AG10803 (cell line): ENCODE results near the gene FANCE.
"Not testable (repeated sequence)": the region's sequence is repeated elsewhere in the genome, so short reads cannot be mapped to it uniquely, and the experiment has no call there.

Experiments
- DNase-seq: peaks from one replicate; pipeline ENCODE4 v3.0.0; 2010; ENCODE audit warnings: low read depth
- H3K4me3 ChIP-seq: 2 replicates; pipeline ENCODE4 v1.5.1; 2011; ENCODE audit warnings: mild to moderate bottlenecking, low read length, control low read depth
- TF ChIP-seq, protein P1 (sequence below): conservative IDR thresholded peaks from 2 replicates; pipeline ENCODE4 v1.5.1; 2011; ENCODE audit warnings: mild to moderate bottlenecking, low read length, control low read depth, inconsistent platforms

The FANCE gene

DNA sequence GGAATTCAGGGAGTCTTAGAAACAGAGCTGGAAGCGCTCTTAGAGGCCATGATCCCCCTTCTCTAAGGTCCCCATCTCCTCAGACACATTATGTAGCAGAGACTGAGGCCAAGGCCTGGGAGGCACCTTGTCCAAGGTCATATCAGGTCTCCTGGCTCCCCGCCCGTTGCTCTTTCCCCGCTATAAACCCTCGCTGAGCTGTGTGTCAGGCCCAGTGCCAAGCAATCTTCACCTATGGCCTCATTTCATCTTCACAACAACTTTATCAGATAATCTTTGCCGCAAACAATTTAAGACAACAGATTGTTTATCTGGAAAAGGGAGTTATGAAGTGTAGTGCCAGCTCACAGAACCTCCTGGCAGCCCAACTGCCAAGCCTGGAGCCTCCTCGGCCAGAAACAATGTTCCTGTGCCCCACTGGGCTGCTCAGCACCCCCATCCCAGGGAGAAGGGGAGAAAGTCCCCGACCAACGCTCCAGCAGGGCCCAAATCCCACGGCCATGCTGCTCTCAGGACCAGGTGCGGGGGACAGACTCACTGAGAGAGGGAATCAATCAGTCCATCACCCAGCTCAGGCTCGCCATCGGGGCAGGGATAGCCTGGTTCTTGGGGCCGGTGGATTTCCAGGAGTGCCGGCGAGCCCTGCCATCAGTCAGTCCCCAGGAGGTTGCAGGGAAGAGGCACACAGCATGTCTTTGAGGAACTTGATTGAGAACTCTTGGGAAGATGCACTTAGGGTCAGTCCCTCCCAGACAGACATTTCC, 16.9 kb upstream of the FANCE start:
- no peak overlapping the region for H3K4me3 ChIP-seq
- DNase-seq, result no peak
- TF ChIP-seq, protein P1, sequence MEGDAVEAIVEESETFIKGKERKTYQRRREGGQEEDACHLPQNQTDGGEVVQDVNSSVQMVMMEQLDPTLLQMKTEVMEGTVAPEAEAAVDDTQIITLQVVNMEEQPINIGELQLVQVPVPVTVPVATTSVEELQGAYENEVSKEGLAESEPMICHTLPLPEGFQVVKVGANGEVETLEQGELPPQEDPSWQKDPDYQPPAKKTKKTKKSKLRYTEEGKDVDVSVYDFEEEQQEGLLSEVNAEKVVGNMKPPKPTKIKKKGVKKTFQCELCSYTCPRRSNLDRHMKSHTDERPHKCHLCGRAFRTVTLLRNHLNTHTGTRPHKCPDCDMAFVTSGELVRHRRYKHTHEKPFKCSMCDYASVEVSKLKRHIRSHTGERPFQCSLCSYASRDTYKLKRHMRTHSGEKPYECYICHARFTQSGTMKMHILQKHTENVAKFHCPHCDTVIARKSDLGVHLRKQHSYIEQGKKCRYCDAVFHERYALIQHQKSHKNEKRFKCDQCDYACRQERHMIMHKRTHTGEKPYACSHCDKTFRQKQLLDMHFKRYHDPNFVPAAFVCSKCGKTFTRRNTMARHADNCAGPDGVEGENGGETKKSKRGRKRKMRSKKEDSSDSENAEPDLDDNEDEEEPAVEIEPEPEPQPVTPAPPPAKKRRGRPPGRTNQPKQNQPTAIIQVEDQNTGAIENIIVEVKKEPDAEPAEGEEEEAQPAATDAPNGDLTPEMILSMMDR, result no peak

DNA sequence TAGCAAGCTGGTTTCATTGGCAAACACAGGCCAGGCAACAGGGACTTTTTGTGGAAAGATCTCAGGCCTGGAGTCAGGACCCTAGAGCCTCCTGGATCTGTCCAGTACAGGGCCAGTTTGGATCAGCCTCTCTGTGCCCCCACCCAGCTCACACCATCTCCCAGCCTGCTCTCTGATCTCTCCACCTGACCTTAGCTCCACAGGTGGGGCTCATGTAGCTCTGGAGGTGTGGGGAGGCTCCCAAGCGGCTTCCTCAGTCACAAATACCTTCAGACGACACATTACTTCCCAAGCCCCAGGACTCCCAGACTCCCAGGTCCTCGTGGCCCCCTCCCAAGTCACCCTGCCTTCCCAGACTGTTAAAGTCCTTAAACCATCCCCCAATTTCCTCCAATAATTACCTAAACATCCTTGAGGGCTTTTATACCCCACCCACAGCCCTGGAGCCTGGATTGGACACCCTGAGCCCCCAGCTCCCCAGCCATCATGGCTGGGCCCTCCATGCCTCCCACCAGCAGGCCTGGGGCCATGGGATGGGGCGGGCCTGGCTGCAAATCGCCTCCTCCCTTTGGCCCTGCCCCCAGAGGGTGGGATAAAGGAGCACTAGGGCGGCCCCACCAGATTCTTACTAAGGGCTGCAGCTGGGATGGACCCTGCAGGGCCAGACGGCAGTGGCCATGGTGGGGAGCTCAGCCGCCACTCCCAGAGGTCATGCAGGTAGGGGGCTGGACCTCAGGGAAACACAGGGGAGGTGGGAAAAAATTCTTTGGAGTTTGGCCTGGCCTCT, 15.9 kb upstream of the FANCE start:
- TF ChIP-seq, protein P1, result no peak
- no peak for DNase-seq
- no peak overlapping the region for H3K4me3 ChIP-seq

DNA sequence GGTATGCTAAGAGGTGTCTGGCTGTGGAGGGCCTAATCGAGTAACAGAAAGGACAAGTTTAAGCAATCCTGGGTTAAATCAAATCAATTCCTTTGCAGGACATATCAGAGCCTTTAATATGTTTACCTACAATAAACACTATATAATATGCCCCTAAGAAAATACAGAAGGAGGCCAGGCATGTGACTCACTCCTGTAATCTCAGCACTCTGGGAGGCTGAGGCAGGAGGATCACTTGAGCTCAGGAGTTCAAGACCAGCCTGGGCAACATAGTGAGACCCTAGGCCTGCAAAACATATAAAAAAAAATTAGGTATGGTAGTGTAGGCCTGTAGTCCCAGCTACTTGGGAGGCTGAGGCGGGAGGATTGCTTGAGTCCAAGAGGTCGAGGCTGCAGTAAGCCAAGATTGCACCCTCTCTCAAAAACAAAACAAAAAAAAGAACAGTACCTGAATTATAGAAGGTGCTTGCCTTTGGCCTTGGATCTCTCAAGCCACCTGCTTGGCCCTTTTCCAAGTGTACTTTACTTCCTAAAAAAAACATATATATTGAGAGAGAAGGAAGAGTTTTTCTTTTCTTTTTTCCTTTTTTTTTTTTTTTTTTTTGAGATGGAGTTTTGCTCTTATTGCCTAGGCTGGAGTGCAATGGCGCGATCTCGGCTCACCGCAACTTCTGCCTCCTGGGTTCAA, 13.6 kb upstream of the FANCE start:
- not testable (repeated sequence) for H3K4me3 ChIP-seq, DNase-seq

DNA sequence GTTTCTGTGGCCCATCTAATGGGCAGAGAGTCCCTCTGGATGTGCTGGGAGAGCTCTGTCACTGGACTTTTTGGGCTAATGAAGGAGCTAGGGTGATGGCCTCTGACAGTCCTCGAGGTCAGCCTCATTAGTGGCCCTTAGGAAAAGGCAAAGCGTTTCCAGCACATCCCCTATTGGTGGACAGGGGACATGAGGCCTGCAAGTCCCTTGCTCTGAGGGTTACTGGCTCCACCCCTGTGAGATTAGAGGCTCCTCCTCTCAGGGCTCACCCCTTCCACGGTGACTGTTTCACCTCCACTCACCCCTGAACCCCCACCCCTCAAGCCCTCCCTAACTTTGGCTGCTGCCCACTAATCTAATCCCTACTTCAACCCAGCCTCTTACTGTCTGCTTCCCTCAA, 12.8 kb upstream of the FANCE start:
- TF ChIP-seq, protein P1, result no peak
- no peak for DNase-seq
- no peak overlapping the region for H3K4me3 ChIP-seq

DNA sequence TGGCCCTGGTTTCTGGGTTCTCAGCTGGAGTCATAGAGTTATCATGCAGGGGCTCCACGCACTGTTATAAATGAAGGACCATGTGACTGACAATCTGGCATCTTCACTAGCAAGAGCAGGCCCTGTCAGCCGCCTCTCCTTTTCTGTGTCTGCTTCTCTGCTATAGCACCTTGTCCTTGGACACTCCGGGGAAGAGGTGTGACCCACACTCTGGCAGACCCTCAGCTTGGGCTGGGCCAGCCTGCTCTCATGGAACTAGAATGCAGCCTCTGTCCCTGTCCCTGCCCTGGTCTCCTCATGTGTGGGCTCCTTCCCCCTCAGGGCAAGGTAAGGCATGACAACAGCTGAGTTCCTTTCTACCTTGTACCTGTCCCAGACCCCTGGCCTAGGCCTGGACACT, 10.9 kb upstream of the FANCE start:
- no peak overlapping the region for H3K4me3 ChIP-seq
- DNase-seq, result no peak
- TF ChIP-seq, protein P1, result no peak

DNA sequence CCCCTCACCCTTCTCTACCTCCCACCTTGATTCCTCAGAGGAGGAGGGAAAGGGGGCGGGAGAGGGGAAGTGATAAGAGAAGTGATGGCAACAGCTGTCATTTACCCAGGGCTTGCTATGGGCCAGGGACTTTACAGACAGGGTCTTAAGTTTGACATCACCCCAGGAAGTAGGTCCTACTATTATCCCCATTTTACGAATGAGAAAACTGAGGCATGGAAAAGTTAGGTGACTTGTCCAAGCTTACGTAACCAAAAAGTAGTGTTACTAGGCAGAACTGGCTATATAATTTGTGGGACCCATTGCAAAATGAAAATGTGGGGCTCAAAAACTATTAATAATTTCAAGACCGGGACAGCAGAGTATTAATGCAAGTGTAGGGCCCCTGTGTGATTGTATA, 10.5 kb upstream of the FANCE start:
- no peak for DNase-seq
- TF ChIP-seq, protein P1, result no peak
- H3K4me3 ChIP-seq, result no peak overlapping the region

DNA sequence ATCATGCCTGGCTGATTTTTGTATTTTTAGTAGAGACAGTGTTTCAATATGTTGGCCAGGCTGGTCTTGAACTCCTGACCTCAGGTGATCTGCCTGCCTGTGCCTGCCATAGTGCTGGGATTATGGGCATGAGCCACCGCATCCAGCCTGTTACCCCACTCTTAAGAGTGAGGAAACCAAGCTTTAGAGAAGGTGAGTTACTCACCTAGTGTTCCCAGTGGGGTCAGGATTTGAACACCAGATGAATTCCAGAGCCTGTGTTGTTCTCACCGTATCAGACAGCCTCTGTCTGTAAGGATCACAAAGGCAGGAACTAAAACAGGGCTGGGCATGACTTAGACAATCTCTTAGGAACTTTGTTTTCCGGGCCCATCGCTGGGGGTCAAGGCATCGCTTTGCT, 9.4 kb upstream of the FANCE start:
- TF ChIP-seq, protein P1, result no peak
- no peak for DNase-seq
- no peak overlapping the region for H3K4me3 ChIP-seq
